NOMO-1 treated with dmso at 0.1 percent for 144 hours (cell line): ENCODE measurements around the gene RNASE7.

Experiments used
- DNase-seq: peaks from one replicate; lab custom pipeline; 2025; ENCODE audit not compliant: unreplicated experiment; lab: John Stamatoyannopoulos, UW

The RNASE7 gene

DNA sequence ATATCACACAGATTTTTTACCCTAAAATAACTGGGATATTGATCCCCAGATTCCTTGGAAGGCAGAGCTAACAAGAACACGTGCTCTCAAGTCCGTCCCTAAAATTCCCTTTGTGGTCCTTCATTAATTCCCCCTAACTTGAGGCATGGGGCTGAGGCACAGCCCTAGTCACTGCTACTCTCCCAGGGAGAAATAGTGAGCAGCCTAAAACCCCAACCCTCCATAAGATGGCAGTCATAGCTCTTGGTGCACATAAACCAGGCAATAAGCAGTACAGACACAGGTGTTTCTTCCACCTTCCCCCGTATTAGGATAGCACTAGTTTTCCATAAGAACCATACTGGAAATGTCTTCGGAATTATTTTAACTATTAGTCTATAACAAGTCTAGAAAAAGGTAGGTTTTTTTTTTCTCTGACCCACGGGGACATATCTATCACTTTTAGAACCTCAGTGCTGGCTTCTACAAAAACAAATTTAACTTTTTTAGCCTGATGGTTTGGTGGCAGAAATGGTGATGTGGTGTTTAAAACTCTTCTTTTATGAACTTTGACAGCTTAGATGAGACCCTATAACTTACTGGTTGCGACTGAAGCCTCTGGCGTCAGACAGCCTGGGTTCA lies 24.8 kb downstream of the RNASE7 start:
- DNase-seq, result no peak

DNA sequence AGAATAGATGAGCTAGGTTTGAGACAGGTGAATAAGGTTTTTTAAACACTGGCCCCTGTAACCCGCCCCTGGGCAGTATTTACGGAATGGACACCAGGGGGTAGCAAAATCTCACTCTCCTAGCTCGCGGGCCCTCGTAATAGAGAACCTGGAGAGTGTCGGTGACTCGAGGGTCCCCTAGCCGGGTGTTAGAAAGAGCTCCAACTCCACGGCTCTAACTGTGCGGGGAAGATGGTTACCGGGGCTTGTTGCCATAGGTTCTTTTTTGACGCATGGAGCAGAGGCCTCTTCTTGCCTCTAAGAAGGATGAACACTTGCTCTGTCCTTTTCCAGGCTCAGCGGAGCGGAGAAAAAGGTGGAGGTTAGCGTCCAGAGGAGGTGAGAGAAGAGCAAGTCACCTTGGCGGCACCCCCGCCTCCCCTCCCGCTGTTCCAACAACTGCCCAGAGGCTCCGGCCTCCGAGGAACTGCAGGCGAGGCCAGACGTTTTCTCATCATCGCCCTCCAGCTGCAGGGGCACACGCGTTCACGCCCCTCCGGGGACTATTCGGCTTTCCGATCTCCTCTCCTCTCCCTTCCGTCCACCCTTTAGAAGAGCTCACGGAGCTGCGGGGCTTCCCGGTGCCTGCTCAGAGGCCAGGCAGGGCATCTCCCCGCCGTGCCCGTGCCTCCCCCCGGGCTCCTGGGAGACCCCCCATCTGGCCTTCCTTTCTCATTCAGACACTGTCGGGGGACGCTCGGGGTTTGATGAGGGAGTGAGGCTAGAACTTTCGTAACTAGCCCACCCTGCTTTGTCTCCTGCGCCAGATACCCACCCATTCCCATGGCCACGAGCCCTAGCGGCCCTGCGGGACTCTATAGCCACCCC lies 26.6 kb downstream of the RNASE7 start:
- DNase-seq, result peak; percentile 49

DNA sequence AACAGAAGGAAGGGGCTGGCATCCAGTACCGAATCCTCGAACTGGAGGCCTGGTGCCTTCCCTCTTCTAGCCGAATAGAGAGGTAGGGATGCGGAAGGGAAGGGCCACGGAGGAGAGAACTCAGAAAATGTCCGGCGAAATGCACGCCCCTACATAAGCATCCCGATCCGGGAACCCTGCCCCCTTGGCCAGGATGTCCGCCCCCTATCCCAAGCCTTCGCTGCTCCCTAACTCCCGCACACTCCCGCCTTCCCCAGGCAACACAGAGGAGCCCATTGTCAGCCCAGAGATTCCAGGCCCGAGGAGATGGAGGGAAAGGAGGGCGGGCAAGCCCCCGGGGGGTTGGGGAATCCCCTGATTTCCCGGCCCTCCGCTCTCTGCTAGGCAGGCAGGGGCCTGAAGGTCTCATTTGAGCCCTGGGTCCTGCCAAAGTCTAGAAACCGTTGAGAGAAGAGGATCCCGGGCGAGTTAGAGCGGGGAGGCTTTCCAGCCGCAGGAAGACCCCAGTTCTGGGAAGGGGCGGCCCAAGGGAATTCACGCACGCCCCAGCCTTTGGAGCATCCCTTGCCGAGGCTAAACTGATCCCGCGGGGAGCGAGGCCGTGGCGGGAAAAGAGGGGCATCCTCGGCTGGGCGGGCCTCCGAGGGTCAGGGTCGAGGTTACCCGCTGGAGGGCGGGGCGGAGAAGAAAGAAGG lies 27.4 kb downstream of the RNASE7 start:
- DNase-seq, result no peak

DNA sequence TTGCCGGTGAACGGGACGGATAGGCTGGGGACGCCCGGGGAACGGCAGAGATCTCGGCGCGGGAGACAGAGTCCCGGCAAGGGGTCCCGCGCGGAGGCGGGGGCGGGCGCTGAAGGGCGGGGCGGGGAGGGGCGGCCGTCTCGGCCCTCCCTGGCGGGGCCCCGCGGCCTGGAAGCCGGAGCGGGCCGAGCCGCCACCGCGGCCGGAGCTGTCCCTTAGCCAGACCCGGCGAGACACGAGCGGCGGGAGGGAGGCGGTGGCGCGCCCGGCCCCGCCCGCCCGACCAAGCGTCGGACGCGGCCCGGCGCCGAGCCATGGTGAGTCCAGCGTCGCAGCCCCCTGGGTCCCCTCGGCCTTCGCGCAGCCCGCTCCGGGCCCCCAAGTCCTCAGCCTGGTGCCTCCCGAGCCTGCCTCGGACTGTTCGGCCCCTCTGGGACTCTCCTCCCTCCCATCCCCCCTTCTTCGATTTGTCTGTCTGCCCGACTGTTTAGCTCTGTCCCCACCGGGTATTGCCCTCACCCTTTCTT lies 28.0 kb downstream of the RNASE7 start, which contains the start of gene ARHGEF40:
ARHGEF40 (plus strand) TSS at position 222 of the 527 bp plus-strand sequence; CDS start at position 315, 93 bp downstream.
- peak; percentile 5 for DNase-seq

- peak; percentile 40 for DNase-seq
Observed at GRCh38 chr14:21070610-21071224, 28.6 kb downstream of the RNASE7 start.

DNA sequence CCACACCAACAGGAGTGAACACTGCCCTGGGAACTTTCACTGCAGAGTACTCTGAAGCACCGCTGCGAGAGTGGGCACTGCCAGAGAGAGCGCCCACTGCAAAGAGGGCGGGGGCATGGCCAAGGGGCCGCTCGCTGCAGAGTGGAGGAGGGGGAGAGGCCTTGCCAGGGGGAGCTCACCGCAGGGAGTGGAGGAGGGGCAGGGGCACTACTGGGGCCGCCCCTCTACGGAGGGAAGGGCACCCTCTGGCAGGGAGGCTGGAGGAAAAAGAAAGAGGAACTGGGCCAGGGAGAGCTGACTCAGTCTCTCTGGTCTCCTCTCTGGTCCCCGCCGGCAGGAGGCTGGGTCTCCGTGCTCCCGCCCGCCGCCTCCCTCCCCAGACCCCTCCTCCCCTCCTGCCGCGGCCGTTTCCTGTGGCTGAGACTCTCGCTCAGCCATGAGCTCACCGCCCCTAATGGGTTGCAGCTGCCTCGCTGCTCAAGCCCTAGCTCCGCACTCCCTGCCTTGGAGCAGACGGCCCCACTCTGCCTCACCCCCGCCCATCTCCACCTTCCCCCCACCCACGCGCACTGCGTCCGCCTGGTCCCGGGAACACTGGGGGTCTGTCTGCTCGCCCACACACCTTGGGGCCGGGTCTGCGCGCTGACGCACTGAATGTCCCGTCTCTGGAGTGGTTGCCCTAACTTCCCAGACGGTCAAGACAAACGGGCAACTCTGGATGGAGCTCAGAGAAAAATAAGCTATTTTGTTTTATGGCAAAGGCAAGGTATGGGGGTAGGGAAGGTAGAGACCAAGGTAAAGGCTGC lies 29.3 kb downstream of the RNASE7 start:
- peak; percentile 95 for DNase-seq

DNA sequence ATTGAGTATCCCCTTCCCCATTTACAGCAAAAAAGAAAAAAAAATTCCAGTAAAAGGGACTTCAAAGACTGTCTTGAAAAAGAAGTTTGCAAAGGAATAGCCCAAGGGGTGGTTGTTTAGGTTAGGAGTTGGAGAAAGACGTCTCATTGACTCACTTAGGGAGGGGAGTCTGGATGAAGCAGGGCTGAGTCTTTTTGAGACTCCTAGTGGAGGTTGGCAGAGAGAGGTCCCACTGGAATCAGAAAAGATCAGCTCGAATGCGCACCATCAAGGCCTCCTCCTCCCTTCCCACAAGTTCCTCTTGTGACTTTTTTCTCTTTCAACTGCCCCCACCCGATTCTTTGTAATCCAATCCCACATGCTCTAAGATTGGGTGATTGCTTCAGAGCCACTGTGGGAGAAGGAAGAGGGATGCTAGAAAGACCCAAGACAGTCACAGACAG lies 29.9 kb downstream of the RNASE7 start:
- DNase-seq, result peak; percentile 75

GRCh38 chr14:21072781-21073339 lies 30.7 kb downstream of the RNASE7 start:
- no peak for DNase-seq

DNA sequence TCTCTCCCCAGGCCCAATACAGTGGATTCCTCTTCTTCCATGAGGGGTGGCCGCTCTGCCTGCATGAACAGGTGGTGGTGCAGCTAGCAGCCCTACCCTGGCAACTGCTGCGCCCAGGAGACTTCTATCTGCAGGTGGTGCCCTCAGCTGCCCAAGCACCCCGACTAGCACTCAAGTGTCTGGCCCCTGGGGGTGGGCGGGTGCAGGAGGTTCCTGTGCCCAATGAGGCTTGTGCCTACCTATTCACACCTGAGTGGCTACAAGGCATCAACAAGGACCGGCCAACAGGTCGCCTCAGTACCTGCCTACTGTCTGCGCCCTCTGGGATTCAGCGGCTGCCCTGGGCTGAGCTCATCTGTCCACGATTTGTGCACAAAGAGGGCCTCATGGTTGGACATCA lies 31.8 kb downstream of the RNASE7 start:
- DNase-seq, result no peak

GRCh38 chr14:21074398-21075272 lies 32.5 kb downstream of the RNASE7 start:
- DNase-seq, result no peak

DNA sequence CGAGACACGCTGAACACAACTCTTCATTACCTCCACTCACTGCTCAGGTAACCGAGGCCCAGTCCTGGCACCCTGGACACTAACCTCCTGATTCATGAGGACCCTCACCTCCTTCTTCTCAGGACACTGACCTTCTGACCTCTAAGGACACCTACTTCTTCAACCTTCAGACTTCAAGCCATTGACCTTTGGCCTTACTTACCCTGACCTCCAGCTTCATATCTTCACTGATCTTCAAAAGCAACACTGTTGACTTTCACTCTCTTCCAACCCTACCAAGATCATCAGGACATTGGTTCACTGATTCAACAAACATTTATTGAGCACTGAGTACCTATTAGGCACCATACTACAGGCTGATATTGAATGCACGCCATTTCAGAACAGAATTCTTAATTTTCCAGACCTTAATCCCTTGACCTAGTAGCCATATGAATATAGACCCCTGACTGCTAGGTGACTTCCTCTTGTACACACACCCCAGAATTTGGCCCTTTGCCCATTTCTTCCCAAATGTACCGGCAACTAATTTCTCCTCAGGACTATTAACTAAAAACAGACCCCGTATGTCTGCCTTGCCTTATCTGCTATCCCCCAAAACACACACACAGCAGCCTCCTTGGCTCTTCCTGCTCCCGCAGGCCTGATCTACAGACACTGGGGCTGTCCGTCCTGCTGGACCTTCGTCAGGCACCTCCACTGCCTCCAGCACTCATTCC lies 33.7 kb downstream of the RNASE7 start:
- no peak for DNase-seq

DNA sequence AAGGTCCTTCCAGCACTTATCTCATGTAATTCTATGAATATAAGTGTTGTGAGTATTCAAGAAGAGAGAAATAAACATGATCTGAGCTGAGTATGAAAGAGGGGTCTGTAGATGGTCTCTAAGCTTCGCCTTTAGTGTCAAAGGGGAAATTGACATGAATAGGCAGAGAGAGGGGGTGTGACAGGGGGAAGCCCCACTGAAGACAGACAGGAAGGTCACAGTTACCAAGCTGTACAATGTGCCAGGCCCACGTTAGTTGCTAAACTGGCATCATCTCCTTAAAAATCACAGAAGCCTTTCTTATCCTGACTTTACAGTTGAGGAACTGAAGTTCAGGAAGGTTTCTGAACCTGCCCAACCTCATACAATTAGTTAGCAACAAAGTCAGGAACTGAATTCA lies 35.5 kb downstream of the RNASE7 start:
- no peak for DNase-seq

DNA sequence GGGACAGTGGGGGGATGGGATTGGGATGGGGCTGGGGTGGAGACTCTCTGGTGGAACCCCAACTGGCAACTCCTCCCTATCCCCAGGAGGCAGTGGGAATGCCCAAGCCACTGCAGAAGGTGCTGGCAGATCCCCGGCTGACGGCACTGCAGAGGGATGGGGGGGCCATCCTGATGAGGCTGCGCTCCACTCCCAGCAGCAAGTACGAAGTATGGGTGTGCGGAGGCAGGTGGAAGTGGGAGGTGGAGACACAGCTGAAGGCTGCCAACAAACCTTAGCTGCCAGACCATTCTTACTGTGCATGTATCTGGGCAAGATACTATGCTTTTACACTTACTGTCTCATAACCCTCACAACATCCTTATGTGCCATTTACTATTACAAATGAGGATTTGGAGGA lies 36.1 kb downstream of the RNASE7 start:
- DNase-seq, result no peak

DNA sequence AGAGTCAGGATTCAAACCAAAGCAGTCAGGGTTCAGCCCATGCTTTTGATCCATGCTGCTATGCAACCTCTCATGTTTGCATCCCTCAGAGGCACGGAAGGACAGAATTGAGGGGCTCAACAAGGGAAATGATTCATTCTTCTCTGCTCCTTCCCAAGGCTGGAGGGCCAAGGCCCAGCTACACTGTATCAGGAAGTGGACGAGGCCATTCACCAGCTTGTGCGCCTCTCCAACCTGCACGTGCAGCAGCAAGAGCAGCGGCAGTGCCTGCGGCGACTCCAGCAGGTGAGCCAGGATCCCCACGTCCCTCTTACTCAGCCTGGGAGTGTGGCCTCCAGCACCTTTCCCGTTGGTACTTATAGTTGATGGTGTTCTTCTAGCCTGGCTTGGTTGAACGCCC lies 36.6 kb downstream of the RNASE7 start:
- DNase-seq, result no peak

DNA sequence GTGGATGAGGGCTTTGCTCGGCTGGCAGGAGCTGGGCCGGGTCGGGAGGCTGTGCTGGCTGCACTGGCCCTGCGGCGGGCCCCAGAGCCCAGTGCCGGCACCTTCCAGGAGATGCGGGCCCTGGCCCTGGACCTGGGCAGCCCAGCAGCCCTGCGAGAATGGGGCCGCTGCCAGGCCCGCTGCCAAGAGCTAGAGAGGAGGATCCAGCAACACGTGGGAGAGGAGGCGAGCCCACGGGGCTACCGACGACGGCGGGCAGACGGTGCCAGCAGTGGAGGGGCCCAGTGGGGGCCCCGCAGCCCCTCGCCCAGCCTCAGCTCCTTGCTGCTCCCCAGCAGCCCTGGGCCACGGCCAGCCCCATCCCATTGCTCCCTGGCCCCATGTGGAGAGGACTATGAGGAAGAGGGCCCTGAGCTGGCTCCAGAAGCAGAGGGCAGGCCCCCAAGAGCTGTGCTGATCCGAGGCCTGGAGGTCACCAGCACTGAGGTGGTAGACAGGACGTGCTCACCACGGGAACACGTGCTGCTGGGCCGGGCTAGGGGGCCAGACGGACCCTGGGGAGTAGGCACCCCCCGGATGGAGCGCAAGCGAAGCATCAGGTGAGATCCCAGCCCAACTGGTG lies 39.5 kb downstream of the RNASE7 start:
- no peak for DNase-seq

DNA sequence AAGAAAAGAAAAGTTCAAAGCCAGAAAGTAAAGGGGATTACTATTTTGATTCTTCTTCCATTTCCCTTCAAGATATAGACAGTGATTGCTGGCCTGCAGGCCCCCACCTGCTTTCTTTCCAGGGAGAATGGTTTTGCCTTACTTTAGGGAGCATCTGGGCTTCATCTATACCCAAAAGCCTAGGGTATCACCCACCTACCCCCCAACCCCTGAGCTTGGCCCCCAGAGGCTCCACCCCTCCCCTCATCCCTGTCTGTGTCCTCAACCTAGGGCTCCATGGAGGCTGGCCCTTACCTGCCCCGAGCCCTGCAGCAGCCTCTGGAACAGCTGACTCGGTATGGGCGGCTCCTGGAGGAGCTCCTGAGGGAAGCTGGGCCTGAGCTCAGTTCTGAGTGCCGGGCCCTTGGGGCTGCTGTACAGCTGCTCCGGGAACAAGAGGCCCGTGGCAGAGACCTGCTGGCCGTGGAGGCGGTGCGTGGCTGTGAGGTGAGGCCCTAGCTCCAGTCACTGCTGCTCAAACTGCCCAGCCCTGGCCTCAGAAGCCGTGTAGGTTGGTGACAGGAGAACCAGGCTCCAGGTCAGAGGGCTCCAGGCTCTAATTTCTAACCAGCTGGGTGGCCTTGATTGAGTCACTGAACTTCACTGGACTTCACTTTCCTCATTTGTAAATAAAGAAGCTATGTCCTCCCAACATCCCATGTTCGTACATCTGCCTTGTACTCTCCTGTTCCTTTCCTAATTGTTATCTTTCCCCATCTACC lies 41.6 kb downstream of the RNASE7 start:
- no peak for DNase-seq

DNA sequence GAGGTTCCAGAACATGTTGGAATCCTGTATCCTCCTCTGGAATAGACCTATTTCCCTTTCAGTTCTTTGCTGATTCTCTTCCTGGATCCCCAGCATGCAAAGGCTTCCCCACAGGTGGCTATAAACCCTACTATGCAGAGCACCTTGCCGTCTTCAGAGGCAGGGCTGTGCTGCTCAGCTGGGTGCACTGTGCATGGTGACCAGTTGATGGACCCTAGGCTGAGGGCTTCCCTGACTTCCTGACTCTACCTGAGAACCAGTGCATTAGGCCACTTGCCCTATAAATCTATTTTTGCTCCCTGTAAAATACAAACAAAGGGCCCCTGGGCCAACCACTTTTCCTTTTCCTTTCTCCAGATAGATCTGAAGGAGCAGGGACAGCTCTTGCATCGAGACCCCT lies 42.2 kb downstream of the RNASE7 start:
- no peak for DNase-seq
